Breast epithelium (tissue), 3 donors: ENCODE measurements around the gene MED19.

Source experiments
- POLR2A ChIP-seq: fragments of 450-650 bp; IDR thresholded peaks from one replicate; pipeline ENCODE4 v1.6.1; 2016; ENCODE audit warnings: antibody characterized with exemption, mild to moderate bottlenecking, moderate library complexity
- TF ChIP-seq, protein P1 (sequence below), 3 donors: fragments of 450-650 bp; IDR thresholded peaks; one replicate each; pipeline ENCODE4 v1.5.1; 2016 to 2017; ENCODE audit warnings: antibody characterized with exemption in 3 of 3, mild to moderate bottlenecking in 3 of 3, moderate library complexity in 3 of 3

DNA sequence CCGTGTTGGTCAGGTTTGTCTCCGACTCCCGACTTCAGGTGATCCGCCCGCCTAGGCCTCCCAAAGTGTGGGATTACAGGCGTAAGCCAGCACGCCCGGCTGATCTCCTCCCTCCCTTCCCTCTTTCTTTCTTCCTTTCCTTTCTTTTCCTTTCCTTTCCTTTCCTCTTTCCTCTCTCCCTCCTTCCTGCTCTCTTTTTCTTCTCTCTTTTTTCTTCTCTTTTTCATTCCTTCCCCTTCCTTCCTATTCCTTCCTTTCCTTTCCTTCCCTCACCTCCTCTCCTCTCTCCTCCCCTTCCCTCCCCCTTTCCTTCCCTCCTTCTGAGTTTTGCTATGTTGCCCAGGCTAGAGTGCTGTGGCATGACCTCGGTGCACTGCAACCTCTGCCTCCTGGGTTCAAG, 48.0 kb downstream of the MED19 start:
- TF ChIP-seq, protein P1, sequence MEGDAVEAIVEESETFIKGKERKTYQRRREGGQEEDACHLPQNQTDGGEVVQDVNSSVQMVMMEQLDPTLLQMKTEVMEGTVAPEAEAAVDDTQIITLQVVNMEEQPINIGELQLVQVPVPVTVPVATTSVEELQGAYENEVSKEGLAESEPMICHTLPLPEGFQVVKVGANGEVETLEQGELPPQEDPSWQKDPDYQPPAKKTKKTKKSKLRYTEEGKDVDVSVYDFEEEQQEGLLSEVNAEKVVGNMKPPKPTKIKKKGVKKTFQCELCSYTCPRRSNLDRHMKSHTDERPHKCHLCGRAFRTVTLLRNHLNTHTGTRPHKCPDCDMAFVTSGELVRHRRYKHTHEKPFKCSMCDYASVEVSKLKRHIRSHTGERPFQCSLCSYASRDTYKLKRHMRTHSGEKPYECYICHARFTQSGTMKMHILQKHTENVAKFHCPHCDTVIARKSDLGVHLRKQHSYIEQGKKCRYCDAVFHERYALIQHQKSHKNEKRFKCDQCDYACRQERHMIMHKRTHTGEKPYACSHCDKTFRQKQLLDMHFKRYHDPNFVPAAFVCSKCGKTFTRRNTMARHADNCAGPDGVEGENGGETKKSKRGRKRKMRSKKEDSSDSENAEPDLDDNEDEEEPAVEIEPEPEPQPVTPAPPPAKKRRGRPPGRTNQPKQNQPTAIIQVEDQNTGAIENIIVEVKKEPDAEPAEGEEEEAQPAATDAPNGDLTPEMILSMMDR (IDR thresholded peaks at IDR 0.05), result no peak
- no peak for TF ChIP-seq POLR2A
